GM18502 (cell line): ENCODE data around the gene BTBD6.
"Not testable (repeated sequence)": the region's sequence is repeated elsewhere in the genome, so short reads cannot be mapped to it uniquely, and the experiment has no call there.

Experiments used
- ATAC-seq: cut with Tn5 transposase; IDR thresholded peaks from one replicate; pipeline ENCODE4 v1.9.1; 2021; ENCODE audit warnings: mild to moderate bottlenecking; ENCODE audit not compliant: unreplicated experiment, poor library complexity

BTBD6 gene

DNA sequence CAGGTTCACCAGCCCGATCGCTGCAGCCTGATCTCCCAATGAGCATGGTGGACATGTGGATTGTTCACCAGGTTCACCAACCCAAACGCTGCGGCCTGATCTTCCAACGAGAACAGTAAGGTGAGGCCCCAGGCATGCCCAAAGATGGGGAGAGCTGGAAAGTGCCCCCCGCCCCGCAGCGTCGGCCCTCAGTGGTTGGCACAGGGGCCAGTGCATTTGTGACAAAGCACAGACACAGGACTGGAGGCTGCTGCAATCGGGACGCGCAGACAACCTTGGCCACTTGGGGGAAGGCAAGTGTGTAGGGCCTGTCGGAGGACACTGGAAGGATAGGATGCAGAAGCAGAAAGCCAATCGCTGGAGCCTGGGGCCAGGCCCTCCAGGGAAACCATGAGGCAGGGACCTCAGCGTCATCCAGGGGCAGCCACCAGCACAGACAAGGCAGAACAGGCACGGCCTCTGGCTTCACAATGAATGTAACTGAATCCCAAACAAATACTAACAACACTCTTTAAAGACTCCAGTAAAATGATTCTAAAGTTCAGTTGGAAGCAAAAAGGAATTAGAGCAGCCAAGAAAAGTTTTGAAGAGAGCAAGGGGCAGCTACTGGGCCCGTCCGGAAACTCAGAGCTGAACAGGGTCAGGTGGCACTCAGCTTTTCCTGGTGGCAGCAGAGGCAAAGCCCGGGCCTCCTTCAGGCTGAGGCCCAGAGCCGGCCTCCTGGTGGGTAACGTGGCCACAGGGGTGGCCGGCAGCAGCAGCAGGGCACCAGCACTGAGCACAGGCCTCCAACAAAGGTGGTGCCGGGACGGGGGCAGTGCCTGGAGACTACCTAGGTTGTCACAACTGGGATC is 39.1 kb downstream of the BTBD6 start:
- no peak for ATAC-seq

DNA sequence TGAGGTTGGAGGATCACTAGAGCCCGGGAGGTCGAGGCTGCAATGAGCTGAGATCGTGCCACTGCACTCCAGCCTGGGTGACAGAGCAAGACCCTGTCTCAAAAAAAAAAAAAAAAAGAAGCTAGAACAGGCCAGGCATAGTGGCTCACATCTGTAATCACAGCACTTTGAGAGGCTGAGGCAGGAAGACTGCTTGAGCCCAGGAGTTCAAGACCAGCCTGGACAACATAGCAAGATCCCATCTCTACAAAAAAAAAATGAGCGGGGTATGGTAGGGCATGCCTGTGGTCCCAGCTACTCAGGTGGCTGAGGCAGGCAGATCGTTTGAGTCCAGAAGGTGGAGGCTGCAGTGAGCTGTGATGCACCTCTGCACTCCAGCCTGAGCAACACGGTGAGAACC is 40.6 kb downstream of the BTBD6 start:
- not testable (repeated sequence) for ATAC-seq

DNA sequence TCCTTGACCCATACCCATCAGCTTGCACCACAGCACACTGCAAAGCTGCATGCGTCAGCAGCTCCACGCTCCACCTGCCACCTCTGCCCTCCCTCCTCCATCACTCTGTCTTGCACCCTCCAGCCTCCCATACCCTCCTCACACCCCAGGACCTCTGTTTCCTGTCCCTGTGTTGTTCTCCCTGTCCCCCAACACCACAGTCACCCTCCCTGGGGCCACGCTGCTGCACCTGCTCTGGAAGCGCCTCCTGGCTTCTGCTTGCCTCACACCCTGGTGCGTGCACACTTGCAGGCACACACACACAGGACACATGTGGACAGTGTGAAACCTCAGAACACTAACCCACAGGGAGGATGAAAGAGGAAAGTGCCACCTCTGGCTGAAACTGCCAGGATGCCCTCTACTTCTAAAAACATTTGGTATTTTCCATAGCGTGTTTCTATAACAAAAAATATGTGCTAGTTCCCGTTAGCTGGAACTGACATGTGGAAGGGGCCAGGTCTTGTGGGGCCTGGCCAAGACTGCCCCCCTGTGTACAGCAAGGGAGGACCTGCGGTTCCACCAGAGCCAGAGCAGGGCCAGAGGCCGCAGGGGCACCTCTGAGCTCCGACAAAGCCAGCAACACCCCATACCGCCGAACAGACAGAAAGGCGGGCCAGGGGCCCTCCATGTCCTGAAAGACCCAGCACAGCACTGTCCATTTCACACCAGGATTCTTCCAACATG is 42.5 kb downstream of the BTBD6 start:
- no peak for ATAC-seq

DNA sequence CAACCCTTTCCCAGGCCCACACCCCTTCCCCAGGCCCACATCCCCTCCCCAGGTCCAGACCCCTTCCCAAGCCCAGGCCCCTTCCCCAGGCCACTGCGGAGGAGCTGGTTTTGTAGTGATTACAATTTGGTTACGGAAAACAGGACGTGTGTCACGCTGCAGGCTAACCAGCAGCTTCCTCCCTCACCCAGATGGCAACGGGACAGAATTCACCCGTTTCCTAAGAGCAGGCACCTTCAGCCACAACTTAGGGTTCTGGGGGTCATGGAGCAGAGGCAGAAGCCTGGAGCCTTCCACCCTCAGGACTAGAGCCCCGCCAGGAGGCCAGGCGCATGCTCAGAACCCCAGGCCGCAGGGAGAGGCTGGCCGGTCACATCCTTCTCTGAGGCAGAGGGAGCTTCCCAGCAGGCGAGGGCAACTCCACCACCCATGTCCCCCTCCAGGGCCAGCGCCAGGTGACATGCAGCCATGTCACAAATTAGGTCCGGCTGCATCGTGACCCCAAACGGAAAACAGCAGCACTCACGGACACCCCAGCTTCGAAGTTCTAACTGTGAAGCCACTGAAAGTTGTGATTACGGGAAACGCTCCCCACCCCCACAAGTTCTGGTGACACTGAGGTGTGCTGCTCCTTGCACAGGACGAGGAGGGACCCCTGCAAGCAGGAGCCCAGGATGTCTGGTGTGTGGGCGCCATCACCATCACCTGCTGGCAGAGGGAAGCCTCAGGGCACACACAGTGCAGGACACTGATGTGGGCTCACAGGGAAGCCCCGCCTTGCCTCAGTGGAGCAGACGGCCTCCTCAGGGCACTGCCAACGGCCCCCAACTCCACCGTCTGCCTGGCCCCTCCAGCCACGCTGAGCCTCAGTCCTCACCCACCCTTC is 44.7 kb downstream of the BTBD6 start:
- ATAC-seq = no peak

DNA sequence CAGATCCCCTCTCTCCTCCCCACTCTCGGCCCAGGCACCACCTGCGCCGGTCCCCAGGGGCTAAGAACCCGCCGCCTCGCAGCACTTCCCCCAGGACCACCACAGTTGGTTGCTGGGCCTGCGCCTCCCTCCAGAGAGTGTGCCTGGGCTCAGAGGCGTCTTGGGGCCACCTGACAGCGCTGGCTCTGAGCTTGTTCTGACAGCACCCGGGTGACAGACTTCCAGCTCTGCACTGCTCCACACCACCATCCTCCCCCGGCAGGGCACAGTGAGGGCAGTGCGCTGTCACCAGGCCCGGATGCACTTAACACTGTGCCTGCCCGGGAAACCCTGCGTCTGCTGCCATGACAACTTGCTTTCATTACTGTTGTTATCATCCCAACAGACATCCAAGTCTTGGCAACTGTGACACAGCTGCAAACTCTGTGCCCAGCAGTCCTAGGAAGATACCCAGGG is 45.8 kb downstream of the BTBD6 start:
- peak; percentile 69 for ATAC-seq

DNA sequence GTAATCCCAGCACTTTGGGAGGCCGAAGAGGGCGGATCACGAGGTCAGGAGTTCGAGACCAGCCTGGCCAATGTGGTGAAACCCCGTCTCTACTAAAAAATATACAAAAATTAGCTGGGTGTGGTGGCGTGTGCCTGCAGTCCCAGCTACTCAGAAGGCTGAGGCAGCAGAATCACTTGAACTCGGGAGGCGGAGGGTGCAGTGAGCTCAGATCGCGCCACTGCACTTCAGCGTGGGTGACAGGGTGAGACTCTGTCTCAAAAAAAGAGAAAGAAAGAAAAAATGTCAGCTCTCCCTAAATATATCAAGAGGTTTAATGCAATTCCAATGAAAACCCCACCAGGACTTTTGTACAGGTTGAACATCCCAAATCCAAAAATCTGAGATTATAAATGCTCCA is 49.0 kb downstream of the BTBD6 start:
- not testable (repeated sequence) for ATAC-seq

DNA sequence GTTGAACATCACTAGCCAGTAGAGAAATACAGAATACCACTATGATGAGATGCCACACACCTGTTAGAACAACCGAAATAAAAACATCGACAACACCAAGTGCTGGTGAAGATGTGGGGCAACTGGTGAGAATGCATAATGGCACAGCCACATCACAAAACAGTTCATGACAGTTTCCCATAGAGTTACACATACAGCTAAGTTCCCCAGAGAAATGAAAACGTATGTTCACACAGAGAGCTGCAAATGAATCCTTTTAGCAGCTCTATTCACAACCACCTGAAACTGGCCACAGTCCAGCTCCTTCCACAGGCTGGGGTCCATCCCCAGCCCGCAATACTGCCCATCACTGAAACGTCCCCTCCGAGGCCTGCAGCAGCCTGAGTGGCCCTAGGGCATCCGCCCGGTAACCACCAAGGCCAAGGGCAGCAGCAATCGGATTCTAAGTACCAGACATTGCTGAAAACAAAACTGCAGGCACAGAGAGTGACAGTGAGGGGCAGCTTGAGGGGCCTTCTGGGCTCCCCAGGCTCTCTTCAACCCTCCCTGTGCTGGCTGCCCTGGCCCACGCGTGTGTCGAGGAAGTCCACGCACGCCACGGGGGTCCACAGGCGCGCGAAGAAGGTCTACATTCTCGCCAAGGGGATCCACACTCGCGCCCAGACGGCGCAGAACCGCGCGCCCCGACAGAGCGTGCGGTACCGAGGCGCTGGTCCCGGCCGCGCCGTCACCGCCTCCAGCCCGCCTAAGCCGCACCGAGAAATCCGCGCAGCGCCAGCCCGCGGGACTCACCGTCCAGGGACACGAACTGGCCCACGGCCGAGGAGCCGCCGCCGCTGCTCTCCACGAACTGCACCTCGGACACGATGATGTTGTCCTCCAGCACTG is 51.6 kb downstream of the BTBD6 start:
- ATAC-seq = peak; percentile 28
